SK-N-SH treated with all-trans-retinoic acid at 6 μM for 48 hours (cell line): ENCODE results near the gene OGDHL.

Source experiments
- ARNTL ChIP-seq: fragments of 450-650 bp; formaldehyde crosslinking; IDR thresholded peaks from 2 replicates; pipeline ENCODE4 v1.5.0; 2020; ENCODE audit warnings: low read depth, mild to moderate bottlenecking, moderate library complexity, borderline replicate concordance
- CREB5 ChIP-seq: fragments of 250-450 bp; sonication (Bioruptor Pico); IDR thresholded peaks from 2 replicates; pipeline ENCODE4 v1.5.1; 2020; ENCODE audit warnings: low read depth, mild to moderate bottlenecking, moderate library complexity
- CSDC2 ChIP-seq: fragments of 250-450 bp; sonication (Bioruptor Pico); IDR thresholded peaks from 2 replicates; pipeline ENCODE4 v1.5.0; 2020; ENCODE audit warnings: mild to moderate bottlenecking, moderate library complexity
- GLIS3 ChIP-seq: fragments of 250-450 bp; sonication (Bioruptor Pico); IDR thresholded peaks from 2 replicates; pipeline ENCODE4 v1.5.0; 2020; ENCODE audit warnings: mild to moderate bottlenecking, moderate library complexity
- PATZ1 ChIP-seq: fragments of 250-450 bp; sonication (Bioruptor Pico); IDR thresholded peaks from 2 replicates; pipeline ENCODE4 v1.8.0; 2020; ENCODE audit warnings: mild to moderate bottlenecking, moderate library complexity, borderline replicate concordance
- RARB ChIP-seq: fragments of 250-450 bp; sonication (Bioruptor Pico); IDR thresholded peaks from 2 replicates; pipeline ENCODE4 v1.8.0; 2021; ENCODE audit warnings: mild to moderate bottlenecking, moderate library complexity
- TCF4 ChIP-seq: fragments of 250-450 bp; sonication (Bioruptor Pico); IDR thresholded peaks from 2 replicates; pipeline ENCODE4 v1.8.0; 2021; ENCODE audit warnings: mild to moderate bottlenecking, moderate library complexity, borderline replicate concordance
- TOX ChIP-seq: fragments of 250-450 bp; sonication (Bioruptor Pico); IDR thresholded peaks from 2 replicates; pipeline ENCODE4 v1.8.0; 2021; ENCODE audit warnings: mild to moderate bottlenecking, moderate library complexity, borderline replicate concordance
- TSHZ2 ChIP-seq: fragments of 250-450 bp; sonication (Bioruptor Pico); IDR thresholded peaks from 2 replicates; pipeline ENCODE4 v1.5.0; 2020; ENCODE audit warnings: mild to moderate bottlenecking, moderate library complexity
- ZC3H10 ChIP-seq: fragments of 250-450 bp; sonication (Bioruptor Pico); IDR thresholded peaks from 2 replicates; pipeline ENCODE4 v1.5.1; 2021; ENCODE audit warnings: mild to moderate bottlenecking, moderate library complexity
- ZFP3 ChIP-seq: fragments of 250-450 bp; sonication (Bioruptor Pico); IDR thresholded peaks from 2 replicates; pipeline ENCODE4 v1.5.0; 2020; ENCODE audit warnings: mild to moderate bottlenecking, moderate library complexity
- ZFP30 ChIP-seq: fragments of 450-650 bp; formaldehyde crosslinking; IDR thresholded peaks from 2 replicates; pipeline ENCODE4 v1.5.0; 2022; ENCODE audit warnings: mild to moderate bottlenecking, moderate library complexity

GRCh38 chr10:49734676-49735075 lies 27.4 kb downstream of the OGDHL start:
- TF ChIP-seq CREB5 (CRISPR knock-in tag) (no peak), CSDC2 (CRISPR knock-in tag) (no peak), ZFP3 (no peak), GLIS3 (CRISPR knock-in tag) (no peak), PATZ1 (CRISPR knock-in tag) (no peak), ZFP30 (CRISPR knock-in tag) (no peak), TCF4 (no peak), ARNTL (CRISPR knock-in tag) (no peak), TSHZ2 (CRISPR knock-in tag) (no peak), RARB (CRISPR knock-in tag) (no peak), ZC3H10 (CRISPR knock-in tag) (no peak), TOX (CRISPR knock-in tag) (no peak)
